Heart left ventricle (tissue), 16 donors: ENCODE measurements around the gene FRMD6. TPM values are rescaled to one million over a fixed set of nuclear protein-coding genes. Genes with fewer than 3 reads are reported as not detected.

Source experiments
- ATAC-seq, 4 donors: fragments of 200-7000 bp; cut with Tn5 transposase; one replicate each; pipeline ENCODE4 v1.9.1; 2020 to 2022; ENCODE audit warnings: moderate library complexity in 4 of 4, mild to moderate bottlenecking in 3 of 4, moderate number of reproducible peaks in 1 of 4
- DNase-seq, 5 donors: peaks; one replicate each; pipeline ENCODE4 v3.0.0-alpha.2; 2020
- H3K27ac ChIP-seq, 12 donors: fragments of 200-600 bp; sonication (generic) in 4 of 12; one replicate each; pipeline versions ENCODE4 v1.5.0 to v1.8.0; 2016 to 2022; ENCODE audit warnings: mild to moderate bottlenecking in 2 of 12
- H3K27me3 ChIP-seq, 9 donors: fragments of 200-600 bp; sonication (generic) in 2 of 9; one replicate each; pipeline versions ENCODE4 v1.5.1 to v1.8.0; 2016 to 2022; ENCODE audit warnings: mild to moderate bottlenecking in 3 of 9
- H3K36me3 ChIP-seq, 9 donors: fragments of 200-600 bp; sonication (generic) in 2 of 9; one replicate each; pipeline versions ENCODE4 v1.5.0 to v1.8.0; 2018 to 2022; ENCODE audit warnings: mild to moderate bottlenecking in 2 of 9
- H3K4me1 ChIP-seq, 12 donors: fragments of 200-600 bp; sonication (generic) in 4 of 12; one replicate each; pipeline versions ENCODE4 v1.5.0 to v1.8.0; 2016 to 2022; ENCODE audit warnings: mild to moderate bottlenecking in 3 of 12
- H3K4me3 ChIP-seq, 12 donors: fragments of 200-600 bp; sonication (generic) in 4 of 12; one replicate each; pipeline versions ENCODE4 v1.5.0 to v1.8.0; 2017 to 2022; ENCODE audit warnings: mild to moderate bottlenecking in 9 of 12, moderate library complexity in 4 of 12
- H3K9me3 ChIP-seq, 12 donors: fragments of 200-600 bp; sonication (generic) in 4 of 12; one replicate each; pipeline versions ENCODE4 v1.5.0 to v1.8.0; 2016 to 2022; ENCODE audit warnings: mild to moderate bottlenecking in 1 of 12
- POLR2A ChIP-seq, 2 donors: fragments of 450-650 bp; IDR thresholded peaks; one replicate each; pipeline ENCODE4 v1.6.1; 2017; ENCODE audit warnings: antibody characterized with exemption in 2 of 2, mild to moderate bottlenecking in 2 of 2, moderate library complexity in 2 of 2
- WGBS, 4 donors: extraction: QIAGEN DNeasy Blood & Tissue Kit in 2 of 4; methylation state at CpG; one replicate each; pipeline versions ENCODE4 v1.1.5 to v1.1.7; 2013 to 2018; 5-methylcytosine and 5-hydroxymethylcytosine counted together
- intact Hi-C, 10 donors: fragments of 100-400 bp; cut with DNase I; formaldehyde crosslinking; loops; one replicate each; pipeline versions ENCODE4 v1.11.1 to v1.14.2; 2022
- polyA plus RNA-seq, 2 donors: library from polyadenylated mRNA; stranded (reverse); fragments of 200-250 nt; gene quantifications; one replicate each; pipeline ENCODE4 v1.2.3, GENCODE V29; 2013
- total RNA-seq, 9 donors: library from RNA; depleted of rRNA in 2 of 9; stranded (reverse); fragments of >200 nt in 2 of 9; fragmentation: NEBNext Ultra II Directional in 3 of 9; extraction: Animal tissue kit (Norgen Biotek cat#: 25700) in 3 of 9; gene quantifications; one replicate each; pipeline versions ENCODE4 v1.1.0 to v1.2.4, GENCODE V29; 2016 to 2023
- TF ChIP-seq, protein P1 (sequence below), 12 donors: fragments of 200-600 bp; sonication (generic) in 4 of 12; IDR thresholded peaks; one replicate each; pipeline versions ENCODE4 v1.5.0 to v1.8.0; 2018 to 2022; ENCODE audit warnings: antibody characterized with exemption in 12 of 12, mild to moderate bottlenecking in 5 of 12
- donor health status: ischemic (EF 13 %, LVEDD 7.1; RV severe dilation, severe dysfunction).
- donor health status: healthy with polysubstance abuse.
- donor health status: DM: no; HTN: yes; CAD: no.
- donor health status: DM: no; HTN: no; CAD: no.
- donor health status: ischemic (EF 25% LVEDD 6.9; RV normal size, moderate dysfunction).
- donor health status: ischemic (EF 25% LVEDD 5.7; RV mildly dilated, moderate dysfunction).
- donor health status: healthy.
- donor health status: DM: yes; HTN: yes; CAD: no.
- donor health status: ischemic (EF 35%, LVEDD 5.7; RV mildly dilated, moderate dysfunction).
- donor health status: nonischemic (EF 11% LVEDD 7.7; RV severe dilation, severe dysfunction).
- donor health status: DM: yes; HTN: yes; CAD: no.
- donor health status: PGD.
- donor health status: ischemic (EF 29% LVEDD 5.4; RV normal size, mild dysfunction).
- donor health status: nonischemic (EF 23%, LVEDD 6.1; RV moderate dilation, normal function).

The FRMD6 gene
- total and polyA plus RNA-seq, 11 donors = 1.9 to 23.2 (median 8.9) TPM

DNA sequence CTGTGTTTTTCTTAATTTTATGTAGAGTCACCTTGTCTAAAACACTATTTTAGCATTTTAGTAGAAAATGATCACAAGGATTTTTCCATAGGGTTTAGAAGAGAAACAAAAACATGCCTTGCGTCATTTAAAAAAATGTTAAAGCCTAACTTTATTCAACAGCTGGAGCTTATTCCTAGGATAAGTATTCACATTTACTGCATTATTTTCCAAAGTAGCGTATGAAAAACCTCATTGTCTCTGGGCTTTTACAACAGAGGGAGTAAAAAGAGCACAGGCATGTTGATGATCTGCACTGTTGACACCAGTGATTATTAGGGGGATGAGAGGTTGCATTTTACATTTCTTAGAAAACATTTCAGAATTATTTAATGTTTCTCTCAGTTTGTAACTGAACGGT, 66.1 kb downstream of the FRMD6 start:
- Histone ChIP-seq H3K27ac (no peak overlapping the region), H3K9me3 (no peaks in the 10 kb centered on the region), H3K4me3 (no peak overlapping the region), H3K4me1 (no peaks in the 10 kb centered on the region), H3K27me3 (no peaks in the 10 kb centered on the region), H3K36me3 (peaks cover 0 to 97% (median 44%) of the 10 kb centered on the region in 9 donors)
- DNase-seq (no peak), ATAC-seq (no peak)
- WGBS, 4 donors = 89 to 93% (median 90%) methylated on average over 3 of the region's 3 CpGs
- TF ChIP-seq POLR2A (IDR thresholded peaks at IDR 0.05) = no peak
- TF ChIP-seq, protein P1, sequence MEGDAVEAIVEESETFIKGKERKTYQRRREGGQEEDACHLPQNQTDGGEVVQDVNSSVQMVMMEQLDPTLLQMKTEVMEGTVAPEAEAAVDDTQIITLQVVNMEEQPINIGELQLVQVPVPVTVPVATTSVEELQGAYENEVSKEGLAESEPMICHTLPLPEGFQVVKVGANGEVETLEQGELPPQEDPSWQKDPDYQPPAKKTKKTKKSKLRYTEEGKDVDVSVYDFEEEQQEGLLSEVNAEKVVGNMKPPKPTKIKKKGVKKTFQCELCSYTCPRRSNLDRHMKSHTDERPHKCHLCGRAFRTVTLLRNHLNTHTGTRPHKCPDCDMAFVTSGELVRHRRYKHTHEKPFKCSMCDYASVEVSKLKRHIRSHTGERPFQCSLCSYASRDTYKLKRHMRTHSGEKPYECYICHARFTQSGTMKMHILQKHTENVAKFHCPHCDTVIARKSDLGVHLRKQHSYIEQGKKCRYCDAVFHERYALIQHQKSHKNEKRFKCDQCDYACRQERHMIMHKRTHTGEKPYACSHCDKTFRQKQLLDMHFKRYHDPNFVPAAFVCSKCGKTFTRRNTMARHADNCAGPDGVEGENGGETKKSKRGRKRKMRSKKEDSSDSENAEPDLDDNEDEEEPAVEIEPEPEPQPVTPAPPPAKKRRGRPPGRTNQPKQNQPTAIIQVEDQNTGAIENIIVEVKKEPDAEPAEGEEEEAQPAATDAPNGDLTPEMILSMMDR (IDR thresholded peaks at IDR 0.05) = no peak
- intact Hi-C loops = no loop called here

DNA sequence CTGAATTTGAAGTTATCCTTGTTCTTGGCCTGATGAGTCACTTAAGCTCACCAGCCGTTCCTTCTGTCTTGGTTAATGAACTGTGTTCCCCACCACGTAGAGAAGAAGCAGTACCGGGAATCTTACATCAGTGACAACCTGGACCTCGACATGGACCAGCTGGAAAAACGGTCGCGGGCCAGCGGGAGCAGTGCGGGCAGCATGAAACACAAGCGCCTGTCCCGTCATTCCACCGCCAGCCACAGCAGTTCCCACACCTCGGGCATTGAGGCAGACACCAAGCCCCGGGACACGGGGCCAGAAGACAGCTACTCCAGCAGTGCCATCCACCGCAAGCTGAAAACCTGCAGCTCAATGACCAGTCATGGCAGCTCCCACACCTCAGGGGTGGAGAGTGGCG, 68.2 kb downstream of the FRMD6 start:
- no peaks in the 10 kb centered on the region for H3K27me3 ChIP-seq
- DNase-seq (no peak), ATAC-seq (no peak)
- H3K4me3 ChIP-seq = no peak overlapping the region
- WGBS, 4 donors = 88 to 96% (median 94%) methylated on average over 17 of the region's 17 CpGs
- H3K36me3 ChIP-seq = peaks cover 0 to 97% (median 42%) of the 10 kb centered on the region in 9 donors
- TF ChIP-seq, protein P1 (IDR thresholded peaks at IDR 0.05) = no peak
- no peak for TF ChIP-seq POLR2A (IDR thresholded peaks at IDR 0.05)
- intact Hi-C loops = no loop called here
- H3K9me3 ChIP-seq = no peaks in the 10 kb centered on the region
- H3K4me1 ChIP-seq = no peaks in the 10 kb centered on the region
- no peak overlapping the region for H3K27ac ChIP-seq

DNA sequence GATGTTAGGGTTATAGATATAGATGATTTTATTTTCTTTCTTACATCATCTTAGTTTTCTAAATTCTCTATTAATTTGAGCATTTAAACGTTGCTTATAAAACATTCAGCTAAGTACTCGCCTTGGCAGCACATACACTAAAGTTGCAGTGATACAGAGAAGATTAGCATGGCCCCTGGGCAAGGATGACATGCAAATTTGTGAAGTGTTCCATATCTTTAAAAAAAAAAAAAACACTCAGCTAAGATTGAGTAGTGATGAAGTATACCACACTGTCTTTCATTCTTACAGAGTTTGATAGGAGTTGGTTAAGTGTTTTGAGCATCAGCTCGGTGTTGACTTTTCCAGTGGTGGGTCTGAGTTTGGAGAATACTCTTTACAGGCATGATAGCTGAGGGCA, 72.3 kb downstream of the FRMD6 start:
- Histone ChIP-seq H3K36me3 (peaks cover 0 to 98% (median 51%) of the 10 kb centered on the region in 9 donors), H3K9me3 (no peaks in the 10 kb centered on the region), H3K4me1 (no peaks in the 10 kb centered on the region), H3K4me3 (no peak overlapping the region), H3K27ac (no peak overlapping the region), H3K27me3 (no peaks in the 10 kb centered on the region)
- DNase-seq (no peak), ATAC-seq (no peak)
- TF ChIP-seq, protein P1 (IDR thresholded peaks at IDR 0.05) = no peak
- TF ChIP-seq POLR2A (IDR thresholded peaks at IDR 0.05) = no peak
- intact Hi-C loops = no loop called here
- 91 to 95% (median 93%) methylated on average over 3 of the region's 3 CpGs for WGBS, 4 donors

DNA sequence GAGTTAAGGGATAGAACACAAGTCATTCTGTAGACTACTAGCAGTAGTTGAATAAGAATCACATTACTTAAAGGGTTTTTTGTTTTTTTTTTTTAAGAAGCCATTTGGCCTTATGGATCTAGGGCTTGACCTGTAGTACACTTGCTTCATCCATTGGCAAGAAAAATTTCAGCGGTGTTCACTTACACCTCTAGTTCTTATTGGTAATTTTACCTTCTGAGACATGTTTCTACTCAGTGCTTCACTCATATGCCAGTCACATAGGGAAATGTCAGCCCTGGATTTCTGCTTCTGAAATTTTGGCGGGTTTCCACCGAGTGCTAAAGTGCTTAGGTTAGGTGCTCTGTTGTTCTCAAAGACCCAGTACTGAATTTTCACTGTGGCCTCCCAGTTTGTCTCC, 72.9 kb downstream of the FRMD6 start:
- intact Hi-C loops = no loop called here
- 92 to 98% (median 94%) methylated on average over 3 of the region's 3 CpGs for WGBS, 4 donors
- Histone ChIP-seq H3K9me3 (no peaks in the 10 kb centered on the region), H3K27me3 (no peaks in the 10 kb centered on the region), H3K4me3 (no peak overlapping the region), H3K36me3 (peaks cover 0 to 98% (median 51%) of the 10 kb centered on the region in 9 donors), H3K27ac (no peak overlapping the region), H3K4me1 (no peaks in the 10 kb centered on the region)
- ATAC-seq = no peak
- TF ChIP-seq POLR2A (IDR thresholded peaks at IDR 0.05) = no peak
- TF ChIP-seq, protein P1 (IDR thresholded peaks at IDR 0.05) = no peak
- no peak for DNase-seq
